ENCODE data around the gene GRK5. TPM values are rescaled to one million over a fixed set of nuclear protein-coding genes. Genes with fewer than 3 reads are reported as not detected.

Gene GRK5
- total RNA-seq = 31.2 and 43.1 TPM in 2 replicates

DNA sequence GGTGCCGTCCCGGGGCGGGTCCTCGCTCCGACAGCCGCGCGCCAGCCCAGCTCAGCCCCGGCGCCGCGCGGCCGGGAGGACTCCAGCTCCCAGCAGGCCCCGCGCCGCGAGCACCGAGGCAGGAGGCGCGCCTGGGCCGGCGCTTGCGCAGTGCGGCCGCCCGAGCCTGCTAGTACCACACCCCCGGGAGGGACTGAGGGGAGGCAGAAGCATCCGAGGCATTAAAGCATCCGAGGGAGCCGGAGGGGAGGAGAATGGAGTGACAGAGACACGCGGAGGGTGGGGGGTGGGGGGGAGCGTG is at the start of gene GRK5:
GRK5 (plus strand) TSS at position 206 of the 301 bp plus-strand sequence. CDS start 347 bp downstream, outside the sequence.

GRCh38 chr10:119165171-119166117 is 41.9 kb upstream of the GRK5 start, which contains the start of gene SFXN4:
Gene SFXN4, minus strand, starts transcription at chr10:119165714. Its CDS starts 67 bp downstream, at chr10:119165647.

GRCh38 chr10:119178372-119179119 is 28.8 kb upstream of the GRK5 start, which contains the start of gene PRDX3:
Gene PRDX3, minus strand, starts transcription at chr10:119178812. Its CDS starts 22 bp downstream, at chr10:119178790.

Other genes with a start within 250 kb of the GRK5 start
- gene NANOS1, start 177.9 kb upstream of the GRK5 start, total RNA-seq = 0.43 and 0.54 TPM in 2 replicates
- 94.1 and 124 TPM in 2 replicates for gene EIF3A, start 126.8 kb upstream of the GRK5 start, total RNA-seq
- 60.2 and 75.1 TPM in 2 replicates for gene DENND10, start 103.5 kb upstream of the GRK5 start, total RNA-seq
- gene SFXN4, start 41.9 kb upstream of the GRK5 start, total RNA-seq = 8.2 and 11.7 TPM in 2 replicates
- 177 and 201 TPM in 2 replicates for gene PRDX3, start 28.8 kb upstream of the GRK5 start, total RNA-seq